ENCODE data around the gene AGXT.

GRCh38 chr2:240921311-240921994 is 52.8 kb downstream of the AGXT start:
- no peak for TF ChIP-seq POLR2A (IDR thresholded peaks at IDR 0.05)
- no peak for TF ChIP-seq POLR2AphosphoS5 (IDR thresholded peaks at IDR 0.05)
